Measurements from ENCODE around the gene PPP4R1.

The PPP4R1 gene

DNA sequence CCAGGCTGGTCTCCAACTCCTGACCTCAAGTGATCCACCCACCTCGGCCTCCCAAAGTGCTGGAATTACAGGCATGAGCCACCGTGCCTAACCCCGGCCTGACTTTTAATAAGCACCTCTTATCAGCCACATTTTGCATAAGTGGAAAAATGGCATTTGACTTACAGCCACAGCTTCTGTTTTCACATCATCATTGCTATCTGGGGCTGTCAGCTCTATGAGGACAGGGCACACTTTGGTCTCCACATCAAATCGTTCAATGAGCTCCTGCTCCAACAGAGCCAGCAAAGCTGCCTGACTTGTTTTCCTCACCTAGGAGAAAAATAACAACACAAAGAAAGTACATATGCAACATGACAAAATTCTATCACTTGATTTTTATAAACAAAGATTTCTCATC lies 26.4 kb downstream of the PPP4R1 start:
- no peak for TF ChIP-seq GATA2 (IDR thresholded peaks at IDR 0.05; ENCODE audit: low read depth, low read length)
- TF ChIP-seq GATA3 (IDR thresholded peaks at IDR 0.05; ENCODE audit: low read depth, low read length): no peak

DNA sequence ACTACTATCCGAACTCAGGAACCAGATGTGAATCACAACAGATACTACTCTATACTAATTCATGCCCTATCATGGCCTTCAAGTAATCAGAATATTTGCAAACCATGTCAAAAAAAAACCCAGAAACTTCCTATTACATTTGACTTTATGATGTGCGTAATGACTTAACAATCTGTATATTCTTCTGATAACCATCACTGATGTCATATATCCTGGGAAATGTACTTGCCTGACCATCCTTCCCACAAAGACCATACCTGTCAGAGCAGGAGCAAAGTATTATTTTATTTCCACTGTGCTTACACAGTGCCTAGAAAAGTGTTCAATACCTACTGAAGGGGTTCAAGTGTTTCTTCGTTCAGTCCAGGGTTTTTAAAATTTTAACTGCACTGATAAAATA lies 27.5 kb downstream of the PPP4R1 start:
- no peak for TF ChIP-seq GATA2 (IDR thresholded peaks at IDR 0.05; ENCODE audit: low read depth, low read length)
- TF ChIP-seq GATA3 (IDR thresholded peaks at IDR 0.05; ENCODE audit: low read depth, low read length): no peak

DNA sequence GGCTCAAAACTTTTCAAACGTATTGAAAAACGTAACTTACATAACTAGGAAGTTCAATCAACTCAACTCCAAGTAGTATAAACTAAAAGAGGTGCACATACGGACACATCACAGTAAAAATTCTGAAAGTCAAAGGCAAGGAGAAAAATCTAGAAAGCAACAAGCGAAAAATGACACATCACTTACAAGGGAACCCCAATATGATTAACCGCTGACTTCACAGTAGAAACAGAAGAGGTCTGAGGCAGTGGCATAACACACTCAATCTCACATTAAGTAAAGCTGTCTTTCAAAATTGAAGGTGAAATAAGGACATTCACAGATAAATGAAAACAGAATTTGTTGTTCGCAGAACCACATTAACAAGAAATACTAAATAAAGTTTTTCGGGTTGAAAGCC lies 32.7 kb downstream of the PPP4R1 start:
- no peak for TF ChIP-seq GATA3 (IDR thresholded peaks at IDR 0.05; ENCODE audit: low read depth, low read length)
- no peak for TF ChIP-seq GATA2 (IDR thresholded peaks at IDR 0.05; ENCODE audit: low read depth, low read length)

DNA sequence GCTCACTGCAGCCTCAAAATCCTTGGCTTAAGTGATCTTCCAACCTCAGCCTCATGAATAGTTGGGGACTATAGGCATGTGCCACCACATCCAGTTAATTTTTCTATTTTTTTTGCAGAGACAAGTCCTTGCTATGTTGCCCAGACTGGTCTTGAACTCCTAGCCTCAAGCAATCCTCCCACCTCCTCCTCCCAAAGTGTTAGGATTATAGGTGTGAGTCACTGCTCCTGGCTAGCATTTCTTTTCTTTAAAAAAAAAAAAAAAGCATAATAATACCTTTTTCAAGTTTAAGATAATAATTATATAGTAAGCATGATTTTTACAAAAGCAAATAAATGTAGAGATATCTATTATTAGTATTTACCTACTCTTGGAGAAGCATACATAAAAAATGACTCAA lies 36.1 kb downstream of the PPP4R1 start:
- TF ChIP-seq GATA3 (IDR thresholded peaks at IDR 0.05; ENCODE audit: low read depth, low read length): no peak
- no peak for TF ChIP-seq GATA2 (IDR thresholded peaks at IDR 0.05; ENCODE audit: low read depth, low read length)

DNA sequence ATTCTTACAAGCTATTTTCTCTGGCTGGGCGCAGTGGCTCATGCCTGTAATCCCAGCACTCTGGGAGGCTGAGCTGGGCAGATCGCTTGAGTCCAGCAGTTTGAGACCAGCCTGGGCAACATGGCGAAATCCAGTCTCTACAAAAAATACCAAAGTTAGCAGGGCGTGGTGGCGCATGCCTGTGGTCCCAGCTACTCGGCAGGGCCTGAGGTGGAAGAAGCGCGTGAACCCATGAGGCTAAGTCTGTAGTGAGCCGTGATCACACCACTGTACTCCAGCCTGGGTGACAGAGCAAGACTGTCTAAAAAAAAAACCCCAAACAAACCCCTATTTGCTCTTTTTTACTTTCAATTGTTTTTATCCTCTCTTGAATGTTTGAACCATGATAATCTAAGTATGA lies 37.0 kb downstream of the PPP4R1 start:
- TF ChIP-seq GATA2 (IDR thresholded peaks at IDR 0.05; ENCODE audit: low read depth, low read length): no peak
- no peak for TF ChIP-seq GATA3 (IDR thresholded peaks at IDR 0.05; ENCODE audit: low read depth, low read length)

DNA sequence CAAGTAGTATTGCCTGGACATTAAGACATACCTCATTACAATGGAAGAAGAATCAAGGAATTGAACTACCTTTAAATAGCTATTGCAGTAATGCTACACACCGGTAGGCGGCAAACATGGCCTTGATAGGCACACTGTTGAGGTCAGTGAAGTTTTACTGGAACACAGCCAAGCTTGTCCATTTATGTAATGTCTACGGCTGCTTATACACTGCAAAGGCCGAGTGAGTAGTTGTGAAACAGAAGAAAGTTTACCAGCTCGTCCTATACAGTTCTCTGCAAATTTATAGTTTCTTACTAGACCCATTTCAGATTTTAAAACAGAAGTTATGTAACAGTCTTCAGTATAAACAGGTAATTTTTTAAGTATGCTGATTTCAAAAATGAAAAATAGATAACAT lies 38.8 kb downstream of the PPP4R1 start:
- TF ChIP-seq GATA2 (IDR thresholded peaks at IDR 0.05; ENCODE audit: low read depth, low read length) (no peak), GATA3 (IDR thresholded peaks at IDR 0.05; ENCODE audit: low read depth, low read length) (no peak)

DNA sequence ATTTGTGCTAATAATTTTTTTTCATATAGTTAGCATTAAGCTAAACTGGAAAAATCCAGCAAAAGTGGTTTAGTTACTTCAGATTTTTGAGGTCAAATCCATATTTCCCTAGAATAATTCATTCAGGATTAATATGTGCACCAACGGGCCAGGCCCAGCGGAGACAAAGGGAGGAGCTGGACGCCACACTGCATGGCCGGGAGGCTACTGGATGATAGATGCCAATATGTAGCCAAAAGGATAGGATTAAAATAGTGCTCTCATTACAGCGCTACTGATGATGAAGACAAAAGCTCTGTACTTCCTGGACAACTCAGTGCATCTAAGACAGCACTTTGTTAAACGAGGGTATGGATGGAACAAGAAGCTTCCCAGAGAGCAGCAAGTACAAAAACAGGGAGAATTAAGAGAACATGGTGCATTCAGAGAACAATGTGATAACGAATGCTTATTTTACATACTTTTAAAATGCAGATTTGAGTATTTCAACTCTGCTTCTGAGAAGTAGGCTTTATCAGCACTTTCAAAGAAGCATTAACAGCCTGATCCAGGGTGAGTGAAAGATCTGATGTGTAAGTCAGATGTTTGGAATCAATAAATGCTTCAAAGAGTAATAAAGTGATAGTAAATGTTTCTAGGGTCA lies 39.8 kb downstream of the PPP4R1 start:
- TF ChIP-seq GATA2 (IDR thresholded peaks at IDR 0.05; ENCODE audit: low read depth, low read length): no peak
- TF ChIP-seq GATA3 (IDR thresholded peaks at IDR 0.05; ENCODE audit: low read depth, low read length): no peak

DNA sequence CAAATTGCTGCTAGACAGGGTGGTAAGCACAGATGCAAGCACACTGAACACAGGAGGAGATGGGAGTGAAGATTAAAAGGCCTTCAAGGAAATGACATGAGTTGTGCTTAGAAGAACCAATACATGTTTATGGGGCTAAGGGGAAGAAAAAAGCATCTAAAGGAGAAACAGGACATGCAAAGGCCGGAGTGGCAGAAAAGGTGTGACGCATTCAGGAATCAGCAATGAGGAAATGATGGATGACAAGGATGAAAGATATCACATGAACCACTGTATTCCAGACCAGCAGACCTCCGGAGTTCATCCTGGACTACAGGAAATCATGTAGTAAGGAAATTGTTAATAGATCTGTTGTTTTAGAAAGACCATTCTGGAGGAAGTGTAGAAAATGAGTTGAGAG lies 42.8 kb downstream of the PPP4R1 start:
- TF ChIP-seq GATA2 (IDR thresholded peaks at IDR 0.05; ENCODE audit: low read depth, low read length) (no peak), GATA3 (IDR thresholded peaks at IDR 0.05; ENCODE audit: low read depth, low read length) (no peak)

DNA sequence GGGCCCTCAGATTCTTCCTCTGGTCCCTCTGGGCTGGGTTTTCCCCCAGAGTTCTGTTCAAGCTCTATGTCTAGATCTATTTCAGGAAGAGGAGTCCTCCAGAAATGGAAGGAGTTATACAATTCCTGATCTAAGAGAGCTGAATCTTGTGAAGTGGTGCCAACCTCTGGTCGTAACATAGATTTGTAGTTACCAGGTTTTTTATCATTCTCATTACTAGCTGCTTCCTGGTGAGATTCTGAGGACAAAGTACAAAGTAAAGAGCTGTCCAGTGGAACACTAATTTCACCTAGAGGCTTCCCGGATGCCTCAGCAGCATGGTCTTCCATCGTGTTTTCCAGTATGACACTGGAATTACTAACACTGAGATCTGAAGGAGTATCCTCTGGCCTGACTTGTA lies 44.1 kb downstream of the PPP4R1 start:
- TF ChIP-seq GATA3 (IDR thresholded peaks at IDR 0.05; ENCODE audit: low read depth, low read length): no peak
- no peak for TF ChIP-seq GATA2 (IDR thresholded peaks at IDR 0.05; ENCODE audit: low read depth, low read length)

DNA sequence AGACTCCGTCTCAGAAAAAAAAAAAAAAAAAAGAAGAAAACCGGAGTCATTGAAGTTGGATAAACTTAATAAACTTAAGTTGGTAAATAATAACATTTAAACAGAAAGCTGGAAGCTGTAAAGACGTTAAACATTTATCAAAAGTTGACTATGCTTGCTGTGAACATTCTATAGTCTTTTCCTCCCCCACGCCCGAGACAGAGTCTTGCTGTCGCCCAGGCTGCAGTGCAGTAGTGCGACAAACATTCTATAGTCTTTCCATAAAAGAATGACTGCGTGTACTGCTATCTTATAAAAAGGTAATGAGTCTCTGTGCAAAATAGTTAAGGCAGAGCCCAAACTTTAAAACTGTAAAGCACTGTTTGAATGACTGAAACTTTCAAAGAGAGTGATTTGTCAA lies 45.2 kb downstream of the PPP4R1 start:
- TF ChIP-seq GATA2 (IDR thresholded peaks at IDR 0.05; ENCODE audit: low read depth, low read length): no peak
- TF ChIP-seq GATA3 (IDR thresholded peaks at IDR 0.05; ENCODE audit: low read depth, low read length): no peak

DNA sequence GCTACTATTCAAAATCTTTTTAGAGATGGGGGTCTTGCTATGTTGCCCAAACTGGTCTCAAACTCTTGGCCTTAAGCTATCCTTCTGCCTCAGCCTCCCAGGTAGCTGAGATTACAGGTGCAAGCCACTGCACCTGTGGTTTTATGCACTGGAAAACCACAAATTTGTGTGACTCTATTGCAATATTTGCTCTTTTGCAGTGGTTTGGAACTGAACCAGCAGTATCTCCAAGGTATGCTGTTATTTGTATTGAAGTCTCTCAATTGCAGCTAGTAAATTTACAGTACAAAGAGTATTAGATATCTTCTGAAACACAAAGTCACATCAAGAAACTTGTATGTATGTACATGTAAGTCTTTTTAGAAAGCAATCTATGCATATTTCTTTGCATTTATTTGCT lies 46.2 kb downstream of the PPP4R1 start:
- TF ChIP-seq GATA2 (IDR thresholded peaks at IDR 0.05; ENCODE audit: low read depth, low read length) (no peak), GATA3 (IDR thresholded peaks at IDR 0.05; ENCODE audit: low read depth, low read length) (no peak)

DNA sequence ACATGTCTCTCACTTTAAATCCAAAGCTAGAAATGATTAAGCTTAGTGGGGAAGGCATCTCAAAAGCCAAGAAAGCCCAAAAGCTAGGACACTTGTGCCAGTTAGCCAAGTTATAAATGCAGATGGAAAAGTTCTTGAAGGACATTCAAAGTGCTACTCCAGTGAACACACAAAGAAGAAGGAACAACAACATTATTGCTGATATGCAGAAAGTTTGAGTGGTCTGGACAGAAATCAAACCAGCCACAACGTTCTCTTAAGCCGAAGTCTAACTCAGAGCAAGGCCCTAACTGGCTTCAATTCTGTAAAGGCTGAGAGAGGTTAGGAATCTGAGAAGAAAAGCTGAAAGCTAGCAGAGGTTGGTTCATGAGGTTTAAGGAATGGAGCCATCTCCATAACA lies 49.0 kb downstream of the PPP4R1 start:
- TF ChIP-seq GATA2 (IDR thresholded peaks at IDR 0.05; ENCODE audit: low read depth, low read length) (no peak), GATA3 (IDR thresholded peaks at IDR 0.05; ENCODE audit: low read depth, low read length) (no peak)

DNA sequence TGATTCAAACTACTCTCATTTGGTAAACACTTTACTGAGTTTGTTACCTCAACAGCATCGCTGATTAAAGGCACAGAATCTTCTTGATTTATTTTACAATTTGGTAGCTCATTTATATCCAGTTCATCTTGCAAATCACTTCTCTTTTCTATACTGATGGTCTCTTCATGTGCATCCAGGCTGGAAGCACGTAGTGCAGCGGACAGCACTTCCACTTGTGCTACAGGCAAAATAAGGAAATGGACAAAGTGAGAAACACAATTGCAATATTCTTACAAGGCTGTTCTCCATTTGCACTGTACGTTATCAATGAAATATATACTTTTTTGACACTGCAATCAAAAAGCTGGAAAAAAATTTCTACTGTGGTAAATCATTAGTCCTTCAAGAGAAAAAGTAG lies 51.0 kb downstream of the PPP4R1 start:
- TF ChIP-seq GATA2 (IDR thresholded peaks at IDR 0.05; ENCODE audit: low read depth, low read length): no peak
- no peak for TF ChIP-seq GATA3 (IDR thresholded peaks at IDR 0.05; ENCODE audit: low read depth, low read length)

DNA sequence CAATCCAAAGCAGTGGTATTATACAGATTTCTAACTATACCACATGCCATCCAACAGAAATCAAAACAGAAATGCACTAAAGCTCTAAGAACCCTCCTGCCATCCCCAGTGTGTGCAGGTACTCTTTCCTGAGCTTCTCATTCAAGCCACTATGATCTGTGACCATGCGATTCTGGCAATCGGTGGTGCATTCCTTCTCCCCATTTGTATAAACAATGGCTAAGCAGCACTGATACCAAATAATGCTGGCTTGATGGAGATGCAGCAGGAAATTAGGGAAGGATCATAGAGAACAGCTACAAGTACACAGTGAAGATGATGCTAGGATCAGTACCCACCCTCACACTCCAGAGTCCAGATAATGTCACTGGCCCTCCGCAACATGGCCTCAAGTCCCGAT lies 51.8 kb downstream of the PPP4R1 start:
- no peak for TF ChIP-seq GATA3 (IDR thresholded peaks at IDR 0.05; ENCODE audit: low read depth, low read length)
- TF ChIP-seq GATA2 (IDR thresholded peaks at IDR 0.05; ENCODE audit: low read depth, low read length): no peak

DNA sequence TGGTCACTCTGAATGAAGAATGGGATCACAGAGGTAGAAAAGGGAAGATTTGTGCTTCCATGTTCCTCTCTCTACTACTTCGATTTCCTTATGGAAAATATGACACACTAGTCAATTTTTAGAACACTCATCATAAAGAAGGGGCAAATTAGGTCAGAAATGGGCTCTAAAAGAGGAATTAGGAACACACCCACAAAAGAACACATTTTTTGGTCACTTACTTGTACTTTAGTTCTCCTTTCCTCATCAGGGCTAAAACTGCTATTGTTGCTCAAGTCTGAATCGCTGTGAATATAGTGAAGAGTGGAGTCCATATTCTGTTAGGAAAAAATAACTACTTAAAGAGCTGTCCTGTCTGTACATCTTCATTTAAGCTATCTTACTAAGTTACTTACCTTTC lies 52.6 kb downstream of the PPP4R1 start:
- TF ChIP-seq GATA2 (IDR thresholded peaks at IDR 0.05; ENCODE audit: low read depth, low read length) (no peak), GATA3 (IDR thresholded peaks at IDR 0.05; ENCODE audit: low read depth, low read length) (no peak)

DNA sequence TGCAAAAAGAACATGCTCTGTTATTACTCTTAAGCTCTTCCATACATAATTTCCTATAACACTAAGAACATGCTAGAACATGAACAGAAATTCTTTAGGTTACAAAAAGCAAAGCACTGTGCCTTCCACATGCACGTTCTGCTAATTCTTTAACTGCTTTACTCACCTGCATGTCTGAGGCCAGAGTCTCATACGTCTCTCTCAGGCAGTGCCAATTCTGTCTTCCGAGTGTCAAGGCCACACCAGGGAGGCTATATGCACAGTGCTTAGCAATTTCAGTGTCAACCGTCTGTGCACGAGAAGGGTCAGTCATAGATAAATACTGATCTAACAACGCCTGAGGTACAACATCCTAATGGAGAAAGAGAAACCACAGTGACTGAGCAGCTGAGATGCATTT lies 55.1 kb downstream of the PPP4R1 start:
- TF ChIP-seq GATA2 (IDR thresholded peaks at IDR 0.05; ENCODE audit: low read depth, low read length) (no peak), GATA3 (IDR thresholded peaks at IDR 0.05; ENCODE audit: low read depth, low read length) (no peak)

All from SH-SY5Y (cell line).